HT-29 (cell line): ENCODE results near the gene EFNB2. TPM values are rescaled to one million over a fixed set of nuclear protein-coding genes. Genes with fewer than 3 reads are reported as not detected.

Source experiments
- DNase-seq: peaks from one replicate; pipeline ENCODE4 v3.0.0-alpha.2; 2015; ENCODE audit warnings: low spot score
- total RNA-seq: library from RNA; depleted of rRNA; stranded (reverse); fragments of >200 nt; shearing (Covaris generic); gene quantifications from 2 replicates; pipeline ENCODE4 v1.2.3, GENCODE V29; 2014

EFNB2 gene
- total RNA-seq, 1 experiment from 2014 or later, result 31.0 TPM

- no peak for DNase-seq
These were observed 31.6 kb downstream of the EFNB2 start for GRCh38 chr13:106503730-106504453.

DNA sequence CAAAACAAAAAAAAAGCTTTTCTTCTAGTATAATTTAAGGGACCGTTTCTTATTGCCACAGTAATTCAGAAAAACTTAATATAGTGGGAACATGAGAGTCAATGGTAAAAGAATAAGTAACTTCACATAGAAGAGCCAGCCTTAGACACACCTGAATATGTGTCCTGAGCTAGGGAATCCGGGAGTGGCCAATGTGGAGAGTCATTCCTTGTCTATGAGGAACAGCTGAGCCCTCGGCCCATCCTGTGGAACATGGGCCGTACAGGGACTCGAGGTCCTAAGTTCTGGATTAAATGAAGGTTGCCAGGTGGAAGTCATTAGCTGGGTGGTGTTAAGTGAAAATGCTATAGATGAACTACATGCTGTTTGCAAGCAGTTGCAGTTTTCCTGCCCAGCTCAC lies 32.2 kb downstream of the EFNB2 start:
- DNase-seq, result no peak

GRCh38 chr13:106500445-106500844 lies 35.0 kb downstream of the EFNB2 start:
- no peak for DNase-seq

GRCh38 chr13:106499896-106500295 lies 35.6 kb downstream of the EFNB2 start:
- DNase-seq, result no peak

DNA sequence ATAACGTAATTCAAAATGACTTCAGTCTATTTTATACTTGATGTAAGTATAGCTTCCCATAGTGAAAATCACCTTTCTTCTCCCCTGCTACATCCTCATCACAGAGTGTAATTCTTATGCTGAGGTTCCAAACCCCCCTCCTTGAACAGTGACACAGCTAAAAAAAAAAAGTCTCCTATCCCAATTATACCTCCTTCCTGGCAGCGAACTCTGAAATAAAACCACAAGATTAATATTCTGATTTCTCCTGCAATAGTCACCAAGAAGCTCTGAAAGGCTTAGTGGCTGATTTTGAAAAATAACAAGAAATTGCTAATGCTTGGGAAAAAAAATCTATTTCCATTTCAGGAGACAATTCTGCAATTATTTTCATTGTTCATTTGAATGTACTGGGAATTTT lies 36.3 kb downstream of the EFNB2 start:
- DNase-seq, result no peak

DNA sequence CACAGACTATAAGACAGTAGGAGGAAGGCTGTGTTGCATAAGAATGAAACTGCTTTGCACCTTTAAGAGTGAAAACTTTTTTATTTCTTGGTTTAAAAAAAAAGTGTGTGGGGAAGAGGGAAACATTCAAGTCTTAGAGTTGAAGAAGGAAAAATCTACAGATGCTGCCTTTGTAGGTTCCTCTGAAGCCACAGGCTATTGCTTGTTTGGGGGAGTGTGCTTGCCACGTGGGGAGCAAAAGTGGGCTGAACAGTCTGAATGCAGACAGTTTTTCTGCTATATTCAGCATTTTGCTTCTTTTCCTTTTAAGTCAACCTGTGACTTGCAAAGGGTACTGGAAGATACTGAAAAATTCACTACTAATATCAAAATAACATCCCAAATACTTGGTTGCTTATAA lies 36.9 kb downstream of the EFNB2 start:
- DNase-seq, result no peak

GRCh38 chr13:106498158-106498557 lies 37.3 kb downstream of the EFNB2 start:
- no peak for DNase-seq

- DNase-seq, result no peak
These were observed 38.4 kb downstream of the EFNB2 start for GRCh38 chr13:106497079-106497478.

- no peak for DNase-seq
These were observed 39.1 kb downstream of the EFNB2 start for GRCh38 chr13:106496072-106496997.

- DNase-seq, result no peak
These were observed 40.5 kb downstream of the EFNB2 start for GRCh38 chr13:106494936-106495335.

- DNase-seq, result no peak
These were observed 41.0 kb downstream of the EFNB2 start for GRCh38 chr13:106494506-106494905.

- DNase-seq, result no peak
These were observed 41.8 kb downstream of the EFNB2 start for GRCh38 chr13:106493533-106494220.

- DNase-seq, result no peak
These were observed 42.6 kb downstream of the EFNB2 start for GRCh38 chr13:106492588-106493475.

- no peak for DNase-seq
These were observed 43.4 kb downstream of the EFNB2 start for GRCh38 chr13:106491928-106492587.

DNA sequence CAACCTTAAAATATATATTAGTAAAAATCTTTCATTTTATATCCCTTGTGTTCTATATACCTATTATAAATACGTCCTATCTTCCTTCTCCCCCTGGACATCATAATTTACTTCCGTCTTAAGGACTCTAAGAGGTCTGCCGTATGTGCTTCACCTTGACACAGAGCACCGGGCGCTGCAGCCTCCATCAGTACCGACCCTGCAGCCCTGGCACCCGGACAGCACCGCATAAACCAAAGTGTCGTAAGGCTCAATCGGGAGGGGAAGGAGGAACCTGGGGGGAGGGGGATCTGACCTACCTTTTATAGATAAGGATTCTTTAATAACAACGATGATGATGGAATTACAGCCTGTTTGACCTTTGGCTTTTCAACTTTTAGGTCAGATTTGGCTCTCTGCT lies 44.0 kb downstream of the EFNB2 start:
- no peak for DNase-seq

DNA sequence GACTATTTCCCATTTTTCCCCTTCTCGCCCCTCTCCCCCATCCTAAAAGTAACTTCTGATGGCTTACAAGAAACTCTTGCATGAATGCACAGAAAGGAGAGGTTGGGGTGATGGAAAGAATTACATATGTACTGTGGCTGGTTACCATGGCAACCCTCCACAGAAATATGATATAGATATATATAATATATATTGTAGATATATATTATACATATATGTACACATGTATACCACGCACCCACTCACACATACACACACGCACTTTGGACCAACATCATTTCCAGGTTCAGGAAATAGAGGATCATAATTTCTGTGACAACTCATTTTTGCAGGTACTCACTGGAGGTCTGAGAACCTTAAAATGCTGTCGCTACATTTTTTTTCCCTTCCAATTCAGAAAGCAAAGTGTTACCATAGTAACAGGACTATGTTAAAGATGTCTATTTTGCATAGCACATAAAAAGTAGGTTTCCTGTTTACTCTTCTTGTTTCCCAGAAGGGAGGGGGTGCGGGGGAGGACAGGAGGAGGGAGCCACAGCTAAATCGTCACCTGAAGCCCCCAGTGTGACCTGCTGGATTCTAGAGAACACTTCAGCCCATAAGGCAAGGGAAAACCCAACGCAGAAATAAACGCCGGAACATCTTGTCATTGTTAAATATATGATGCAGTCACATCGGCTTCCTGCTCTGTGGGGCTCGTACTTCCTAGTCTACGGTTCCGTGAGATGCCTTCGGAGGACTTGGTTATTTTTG lies 44.7 kb downstream of the EFNB2 start:
- no peak for DNase-seq

GRCh38 chr13:106489849-106490568 lies 45.5 kb downstream of the EFNB2 start:
- DNase-seq, result no peak

DNA sequence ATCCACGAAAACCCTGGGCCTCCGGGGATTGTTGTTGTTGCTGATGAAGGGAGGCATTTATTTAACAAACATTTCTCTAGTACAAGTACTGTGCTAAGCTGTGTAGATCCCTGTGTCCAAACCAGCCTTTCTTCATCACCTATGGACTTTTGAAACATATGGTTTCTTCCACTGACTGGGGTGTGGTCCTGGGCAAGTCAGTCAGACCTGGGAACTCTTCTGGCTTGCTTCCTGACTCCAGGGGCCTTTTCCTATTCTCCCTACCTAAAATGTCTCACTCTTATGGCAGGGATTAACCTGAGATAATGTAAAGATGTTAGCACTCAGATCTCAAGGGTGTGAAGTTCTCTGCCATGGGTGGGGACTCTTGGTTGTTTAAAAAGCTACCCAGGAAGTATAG lies 46.8 kb downstream of the EFNB2 start:
- DNase-seq, result no peak

- no peak for DNase-seq
These were observed 47.4 kb downstream of the EFNB2 start for GRCh38 chr13:106488076-106488475.
